Neural cell (in vitro differentiated cells): ENCODE results near the gene TRIB2. TPM values are rescaled to one million over a fixed set of nuclear protein-coding genes. Genes with fewer than 3 reads are reported as not detected.

Experiments used
- H2AFZ ChIP-seq: fragments of 200-600, 300-800 bp; sonication (generic), shearing (Covaris generic); 2 replicates; pipeline ENCODE4 v1.6.0; 2014; ENCODE audit warnings: low read depth, mild to moderate bottlenecking, antibody characterized with exemption, low read length, moderate library complexity
- H3F3A ChIP-seq: fragments of 200-600 bp; shearing (Covaris generic); 2 replicates; pipeline ENCODE4 v1.6.1; 2016; ENCODE audit warnings: mild to moderate bottlenecking, moderate library complexity, mixed read lengths, antibody characterized with exemption, low read length; ENCODE audit not compliant: insufficient read depth, poor library complexity, severe bottlenecking
- H3K27ac ChIP-seq: fragments of 200-600, 300-800 bp; sonication (generic), shearing (Covaris generic); 2 replicates; pipeline ENCODE4 v1.5.1; 2014; ENCODE audit warnings: mild to moderate bottlenecking, low read length, moderate library complexity
- H3K27me3 ChIP-seq: fragments of 300-800, 200-600 bp; sonication (generic), shearing (Covaris generic); 2 replicates; pipeline ENCODE4 v1.6.0; 2014; ENCODE audit warnings: mild to moderate bottlenecking, low read depth, low read length, moderate library complexity; ENCODE audit not compliant: insufficient read depth
- H3K36me3 ChIP-seq: fragments of 300-800, 200-600 bp; sonication (generic), shearing (Covaris generic); 2 replicates; pipeline ENCODE4 v1.5.1; 2014; ENCODE audit warnings: mild to moderate bottlenecking, antibody characterized with exemption, low read length, moderate library complexity; ENCODE audit not compliant: insufficient read depth
- H3K4me2 ChIP-seq: fragments of 300-800, 200-600 bp; sonication (generic), shearing (Covaris generic); 2 replicates; pipeline ENCODE4 v1.6.0; 2014; ENCODE audit warnings: mild to moderate bottlenecking, low read length
- H3K4me3 ChIP-seq: fragments of 300-800, 200-600 bp; sonication (generic), shearing (Covaris generic); 2 replicates; pipeline ENCODE4 v1.5.1; 2014; ENCODE audit warnings: mild to moderate bottlenecking, low read length, moderate library complexity
- H3K79me2 ChIP-seq: fragments of 200-600 bp; shearing (Covaris generic); replicated peaks from 2 replicates; pipeline ENCODE4 v1.6.0; 2014; ENCODE audit warnings: mild to moderate bottlenecking, low read length, moderate library complexity; ENCODE audit not compliant: insufficient read depth
- H3K9ac ChIP-seq: fragments of 300-800, 200-600 bp; sonication (generic), shearing (Covaris generic); 2 replicates; pipeline ENCODE4 v1.6.1; 2016; ENCODE audit warnings: mild to moderate bottlenecking, low read length, mixed read lengths
- H3K9me2 ChIP-seq: fragments of 200-600 bp; shearing (Covaris generic); 2 replicates; pipeline ENCODE4 v1.6.1; 2016; ENCODE audit warnings: mild to moderate bottlenecking, low read length, mixed read lengths; ENCODE audit not compliant: insufficient read depth
- H3K9me3 ChIP-seq: fragments of 200-600, 300-800 bp; sonication (generic), shearing (Covaris generic); 2 replicates; pipeline ENCODE4 v1.6.1; 2016; ENCODE audit warnings: mild to moderate bottlenecking, mixed run types, low read length, moderate library complexity, mixed read lengths
- H4K20me1 ChIP-seq: fragments of 200-600 bp; shearing (Covaris generic); 2 replicates; pipeline ENCODE4 v1.6.1; 2016; ENCODE audit warnings: mild to moderate bottlenecking, mixed run types; ENCODE audit not compliant: insufficient read depth
- CTCF ChIP-seq: fragments of 450-650 bp; IDR thresholded peaks from 2 replicates; pipeline ENCODE4 v1.5.1; 2014; ENCODE audit warnings: antibody characterized with exemption, mild to moderate bottlenecking, moderate library complexity; ENCODE audit not compliant: poor library complexity, severe bottlenecking
- EP300 ChIP-seq: fragments of 450-650 bp; conservative IDR thresholded peaks from 2 replicates; pipeline ENCODE4 v1.6.1; 2014; ENCODE audit warnings: antibody characterized with exemption, mild to moderate bottlenecking, moderate library complexity; ENCODE audit not compliant: poor library complexity, severe bottlenecking
- EZH2 ChIP-seq: fragments of 200-600, 300-800 bp; shearing (Covaris generic), sonication (generic); IDR thresholded peaks from 2 replicates; pipeline ENCODE4 v1.6.1; 2014; ENCODE audit warnings: antibody characterized with exemption, low read length, borderline replicate concordance, mild to moderate bottlenecking; ENCODE audit not compliant: insufficient read depth, poor library complexity, severe bottlenecking
- MXI1 ChIP-seq: fragments of 450-650 bp; conservative IDR thresholded peaks from 2 replicates; pipeline ENCODE4 v1.6.1; 2014; ENCODE audit warnings: antibody characterized with exemption, mild to moderate bottlenecking; ENCODE audit not compliant: poor library complexity, severe bottlenecking
- POLR2AphosphoS5 ChIP-seq: IDR thresholded peaks from 2 replicates; pipeline ENCODE4 v1.6.1; 2012
- RAD21 ChIP-seq: fragments of 450-650 bp; conservative IDR thresholded peaks from 2 replicates; pipeline ENCODE4 v1.6.1; 2014; ENCODE audit warnings: antibody characterized with exemption, mild to moderate bottlenecking, moderate library complexity
- SMC3 ChIP-seq: fragments of 450-650 bp; conservative IDR thresholded peaks from 2 replicates; pipeline ENCODE4 v1.6.1; 2014; ENCODE audit warnings: antibody characterized with exemption, mild to moderate bottlenecking, moderate library complexity; ENCODE audit not compliant: poor library complexity
- TAF1 ChIP-seq: IDR thresholded peaks from 2 replicates; pipeline ENCODE4 v1.6.1; 2012; ENCODE audit warnings: low read depth
- polyA plus RNA-seq: library from polyadenylated mRNA; depleted of rRNA; stranded (reverse); fragments of >200 nt; gene quantifications from 2 replicates; pipeline ENCODE4 v1.2.3, GENCODE V29; 2014
- TF ChIP-seq, protein P1 (sequence below): IDR thresholded peaks from 2 replicates; pipeline ENCODE4 v1.6.1; 2012; ENCODE audit warnings: borderline replicate concordance

TRIB2 gene
- polyA plus RNA-seq, 1 donor from 2014 or later, result 123 TPM

DNA sequence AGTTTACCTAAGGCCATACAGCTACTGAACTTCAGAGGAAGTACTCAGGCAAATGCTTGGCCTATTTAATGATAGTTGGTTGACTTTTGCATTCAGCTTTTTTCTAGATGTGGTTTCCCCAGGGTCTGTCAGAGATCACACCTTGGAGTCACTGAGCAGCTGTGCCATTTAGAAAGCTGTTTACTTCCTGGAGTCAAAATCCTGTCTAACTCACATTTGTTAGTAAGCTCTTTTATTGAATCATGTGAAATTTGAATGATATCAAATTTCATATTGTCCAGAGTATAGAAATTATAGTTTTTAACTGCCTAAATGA lies 7.6 kb upstream of the TRIB2 start:
- Histone ChIP-seq H2AFZ (no peak overlapping the region), H3K36me3 (no peaks in the 10 kb centered on the region), H3K27me3 (no peaks in the 10 kb centered on the region), H3K9me2 (no peaks in the 10 kb centered on the region), H3F3A (no peaks in the 10 kb centered on the region), H3K79me2 (no peaks in the 10 kb centered on the region), H3K27ac (no peak overlapping the region), H3K9ac (no peak overlapping the region), H4K20me1 (no peaks in the 10 kb centered on the region), H3K4me3 (no peak overlapping the region), H3K4me2 (no peak overlapping the region), H3K9me3 (no peaks in the 10 kb centered on the region)
- no peak for TF ChIP-seq RAD21
- TF ChIP-seq EZH2, result no peak
- no peak for TF ChIP-seq MXI1
- no peak for TF ChIP-seq CTCF
- TF ChIP-seq EP300, result no peak

DNA sequence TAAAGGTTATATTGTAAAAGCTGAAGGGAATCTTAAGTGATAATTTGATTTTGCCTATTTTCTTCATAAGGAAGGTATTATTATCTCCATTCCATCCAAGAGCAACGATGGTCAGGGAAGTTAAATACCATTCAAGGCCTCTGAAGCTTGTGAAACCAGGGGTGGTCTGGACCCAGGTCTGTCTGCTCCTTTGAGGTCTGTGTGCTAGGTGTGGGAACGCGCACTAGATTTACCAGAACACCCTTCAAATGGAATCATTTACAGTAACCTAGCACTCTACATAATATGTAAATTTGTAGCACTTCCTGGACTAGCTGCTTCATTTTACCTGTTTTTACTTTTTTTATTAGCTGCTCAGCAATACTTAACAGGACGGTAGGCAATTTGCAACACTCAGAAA lies 6.4 kb upstream of the TRIB2 start:
- Histone ChIP-seq H3K4me3 (no peak overlapping the region), H3F3A (no peaks in the 10 kb centered on the region), H3K27ac (no peak overlapping the region), H3K9ac (no peak overlapping the region), H4K20me1 (no peaks in the 10 kb centered on the region), H2AFZ (no peak overlapping the region), H3K36me3 (no peaks in the 10 kb centered on the region), H3K9me2 (no peaks in the 10 kb centered on the region), H3K9me3 (no peaks in the 10 kb centered on the region), H3K27me3 (no peaks in the 10 kb centered on the region), H3K79me2 (no peaks in the 10 kb centered on the region), H3K4me2 (no peak overlapping the region)
- TF ChIP-seq RAD21, result no peak

GRCh38 chr2:12711339-12711738 lies 5.4 kb upstream of the TRIB2 start:
- Histone ChIP-seq H4K20me1 (no peaks in the 10 kb centered on the region), H3K27ac (no peak overlapping the region), H3K27me3 (no peaks in the 10 kb centered on the region), H3K4me2 (no peak overlapping the region), H2AFZ (no peak overlapping the region), H3K9ac (no peak overlapping the region), H3K9me3 (no peaks in the 10 kb centered on the region), H3K36me3 (no peaks in the 10 kb centered on the region), H3K9me2 (no peaks in the 10 kb centered on the region), H3K79me2 (no peaks in the 10 kb centered on the region), H3F3A (no peaks in the 10 kb centered on the region), H3K4me3 (no peak overlapping the region)
- TF ChIP-seq TAF1 (no peak), MXI1 (no peak), SMC3 (no peak), RAD21 (no peak), CTCF (no peak), POLR2AphosphoS5 (no peak), EZH2 (no peak), EP300 (no peak)
- TF ChIP-seq, protein P1, sequence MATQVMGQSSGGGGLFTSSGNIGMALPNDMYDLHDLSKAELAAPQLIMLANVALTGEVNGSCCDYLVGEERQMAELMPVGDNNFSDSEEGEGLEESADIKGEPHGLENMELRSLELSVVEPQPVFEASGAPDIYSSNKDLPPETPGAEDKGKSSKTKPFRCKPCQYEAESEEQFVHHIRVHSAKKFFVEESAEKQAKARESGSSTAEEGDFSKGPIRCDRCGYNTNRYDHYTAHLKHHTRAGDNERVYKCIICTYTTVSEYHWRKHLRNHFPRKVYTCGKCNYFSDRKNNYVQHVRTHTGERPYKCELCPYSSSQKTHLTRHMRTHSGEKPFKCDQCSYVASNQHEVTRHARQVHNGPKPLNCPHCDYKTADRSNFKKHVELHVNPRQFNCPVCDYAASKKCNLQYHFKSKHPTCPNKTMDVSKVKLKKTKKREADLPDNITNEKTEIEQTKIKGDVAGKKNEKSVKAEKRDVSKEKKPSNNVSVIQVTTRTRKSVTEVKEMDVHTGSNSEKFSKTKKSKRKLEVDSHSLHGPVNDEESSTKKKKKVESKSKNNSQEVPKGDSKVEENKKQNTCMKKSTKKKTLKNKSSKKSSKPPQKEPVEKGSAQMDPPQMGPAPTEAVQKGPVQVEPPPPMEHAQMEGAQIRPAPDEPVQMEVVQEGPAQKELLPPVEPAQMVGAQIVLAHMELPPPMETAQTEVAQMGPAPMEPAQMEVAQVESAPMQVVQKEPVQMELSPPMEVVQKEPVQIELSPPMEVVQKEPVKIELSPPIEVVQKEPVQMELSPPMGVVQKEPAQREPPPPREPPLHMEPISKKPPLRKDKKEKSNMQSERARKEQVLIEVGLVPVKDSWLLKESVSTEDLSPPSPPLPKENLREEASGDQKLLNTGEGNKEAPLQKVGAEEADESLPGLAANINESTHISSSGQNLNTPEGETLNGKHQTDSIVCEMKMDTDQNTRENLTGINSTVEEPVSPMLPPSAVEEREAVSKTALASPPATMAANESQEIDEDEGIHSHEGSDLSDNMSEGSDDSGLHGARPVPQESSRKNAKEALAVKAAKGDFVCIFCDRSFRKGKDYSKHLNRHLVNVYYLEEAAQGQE, result no peak
